GM19463 (cell line): ENCODE measurements around the gene NPTX2.

ENCODE experiments used
- ATAC-seq: cut with Tn5 transposase; IDR thresholded peaks from one replicate; pipeline ENCODE4 v1.9.1; 2021; ENCODE audit warnings: mild to moderate bottlenecking, moderate library complexity; ENCODE audit not compliant: unreplicated experiment

The NPTX2 gene

GRCh38 chr7:98618786-98619185 lies 1.7 kb downstream of the NPTX2 start:
- ATAC-seq: no peak

- no peak for ATAC-seq
Observed at GRCh38 chr7:98619450-98620321, 2.6 kb downstream of the NPTX2 start.

GRCh38 chr7:98621573-98622482 lies 4.7 kb downstream of the NPTX2 start:
- ATAC-seq: no peak

- no peak for ATAC-seq
Observed at GRCh38 chr7:98622926-98623325, 5.8 kb downstream of the NPTX2 start.

GRCh38 chr7:98624846-98625420 lies 7.8 kb downstream of the NPTX2 start:
- ATAC-seq: no peak

- ATAC-seq: no peak
Observed at GRCh38 chr7:98626460-98627412, 9.7 kb downstream of the NPTX2 start.

- ATAC-seq: no peak
Observed at GRCh38 chr7:98627413-98627790, 10.3 kb downstream of the NPTX2 start.

GRCh38 chr7:98628418-98628817 lies 11.3 kb downstream of the NPTX2 start:
- ATAC-seq: no peak

GRCh38 chr7:98629001-98629431 lies 11.9 kb downstream of the NPTX2 start:
- ATAC-seq: no peak

- no peak for ATAC-seq
Observed at GRCh38 chr7:98630149-98630548, 13.1 kb downstream of the NPTX2 start.

GRCh38 chr7:98630770-98631169 lies 13.7 kb downstream of the NPTX2 start:
- ATAC-seq: no peak

GRCh38 chr7:98638853-98639252 lies 21.8 kb downstream of the NPTX2 start:
- no peak for ATAC-seq

- ATAC-seq: no peak
Observed at GRCh38 chr7:98640375-98640774, 23.3 kb downstream of the NPTX2 start.

- peak; percentile 74 for ATAC-seq
Observed at GRCh38 chr7:98641646-98642500, 24.8 kb downstream of the NPTX2 start.

- peak; percentile 39 for ATAC-seq
Observed at GRCh38 chr7:98643236-98643985, 26.3 kb downstream of the NPTX2 start.

- no peak for ATAC-seq
Observed at GRCh38 chr7:98646465-98646864, 29.4 kb downstream of the NPTX2 start.

- ATAC-seq: no peak
Observed at GRCh38 chr7:98647326-98647725, 30.2 kb downstream of the NPTX2 start.

- no peak for ATAC-seq
Observed at GRCh38 chr7:98651760-98652159, 34.7 kb downstream of the NPTX2 start.
